DMS53 treated with DMSO at 0.1 percent for 48 hours (cell line): ENCODE data around the gene UBAP2.
"Not testable (repeated sequence)": the region's sequence is repeated elsewhere in the genome, so short reads cannot be mapped to it uniquely, and the experiment has no call there.

ENCODE experiments used
- DNase-seq: peaks from one replicate; lab custom pipeline; 2025; ENCODE audit not compliant: unreplicated experiment; lab: John Stamatoyannopoulos, UW

Gene UBAP2

GRCh38 chr9:33988219-33988890 lies 60.3 kb downstream of the UBAP2 start:
- no peak for DNase-seq

GRCh38 chr9:33976414-33976813 lies 72.3 kb downstream of the UBAP2 start:
- no peak for DNase-seq

- no peak for DNase-seq
Measured at GRCh38 chr9:33972698-33973097, 76.0 kb downstream of the UBAP2 start.

GRCh38 chr9:33964086-33964768 lies 84.5 kb downstream of the UBAP2 start:
- no peak for DNase-seq

- not testable (repeated sequence) for DNase-seq
Measured at GRCh38 chr9:33962468-33962867, 86.2 kb downstream of the UBAP2 start.

- DNase-seq = no peak
Measured at GRCh38 chr9:33959725-33960124, 89.0 kb downstream of the UBAP2 start.

GRCh38 chr9:33956544-33956943 lies 92.1 kb downstream of the UBAP2 start:
- no peak for DNase-seq

GRCh38 chr9:33952066-33952465 lies 96.6 kb downstream of the UBAP2 start:
- DNase-seq = no peak

- no peak for DNase-seq
Measured at GRCh38 chr9:33950371-33950770, 98.3 kb downstream of the UBAP2 start.

GRCh38 chr9:33946779-33947535 lies 101.7 kb downstream of the UBAP2 start:
- DNase-seq = no peak

- no peak for DNase-seq
Measured at GRCh38 chr9:33943389-33943788, 105.3 kb downstream of the UBAP2 start.

- peak; percentile 5 for DNase-seq
Measured at GRCh38 chr9:33942471-33943083, 106.1 kb downstream of the UBAP2 start.

GRCh38 chr9:33939924-33940874 lies 108.5 kb downstream of the UBAP2 start:
- peak; percentile 6 for DNase-seq

- DNase-seq = no peak
Measured at GRCh38 chr9:33934188-33934878, 114.4 kb downstream of the UBAP2 start.

- DNase-seq = no peak
Measured at GRCh38 chr9:33932078-33932807, 116.4 kb downstream of the UBAP2 start.

GRCh38 chr9:33931326-33931725 lies 117.4 kb downstream of the UBAP2 start:
- no peak for DNase-seq

GRCh38 chr9:33927694-33928093 lies 121.0 kb downstream of the UBAP2 start:
- DNase-seq = no peak

GRCh38 chr9:33926746-33927485 lies 121.8 kb downstream of the UBAP2 start:
- no peak for DNase-seq
